COLO668 (cell line): Measurements from ENCODE around the gene NIPAL4.
"Not testable (repeated sequence)": the region's sequence is repeated elsewhere in the genome, so short reads cannot be mapped to it uniquely, and the experiment has no call there.

ENCODE experiments used
- DNase-seq: peaks from one replicate; lab custom pipeline; 2025; ENCODE audit not compliant: unreplicated experiment; lab: John Stamatoyannopoulos, UW

NIPAL4 gene

GRCh38 chr5:157463081-157463480 lies 3.1 kb downstream of the NIPAL4 start:
- DNase-seq: no peak

DNA sequence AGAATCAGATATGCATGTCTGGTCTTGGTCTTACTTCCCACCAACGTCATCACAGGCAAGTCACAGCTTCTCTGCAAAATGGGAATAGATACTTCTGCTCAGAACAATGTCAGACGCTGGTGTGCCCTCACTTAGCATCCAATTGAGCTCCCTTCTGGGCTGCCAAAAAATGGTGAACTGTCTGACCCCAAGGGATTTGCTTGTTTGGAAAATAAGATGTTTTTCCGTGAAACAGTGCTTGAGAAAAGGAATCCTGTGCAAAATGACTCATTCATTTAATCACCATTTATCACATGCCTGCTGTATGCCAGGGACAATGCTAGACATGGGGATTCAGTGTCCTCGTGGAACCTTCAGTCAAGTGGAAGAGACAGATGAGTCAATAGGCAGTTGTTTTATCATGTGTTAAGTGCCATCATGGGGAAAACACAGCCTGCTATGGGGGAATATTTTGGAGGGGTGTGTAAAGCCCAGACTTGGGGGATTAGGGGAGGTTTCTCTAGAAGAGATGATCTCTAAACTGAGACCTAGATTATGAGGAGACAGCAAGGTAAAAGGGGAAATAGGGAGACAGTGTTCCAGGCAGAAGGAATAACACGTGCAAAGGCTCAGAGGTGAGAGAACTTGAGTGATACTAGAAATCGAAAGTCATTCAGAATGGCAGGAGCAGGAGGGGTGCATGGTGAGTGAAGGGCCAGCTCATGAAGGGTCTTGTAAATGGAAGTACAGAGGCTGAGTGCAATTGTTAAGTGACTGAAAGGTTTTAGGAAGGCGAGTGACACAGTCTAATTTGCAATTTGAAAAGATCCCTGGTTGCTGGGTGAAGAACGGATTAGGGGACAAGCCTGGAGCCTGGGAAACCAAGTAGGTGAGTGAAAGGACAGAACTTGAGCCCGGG lies 3.9 kb downstream of the NIPAL4 start:
- no peak for DNase-seq

DNA sequence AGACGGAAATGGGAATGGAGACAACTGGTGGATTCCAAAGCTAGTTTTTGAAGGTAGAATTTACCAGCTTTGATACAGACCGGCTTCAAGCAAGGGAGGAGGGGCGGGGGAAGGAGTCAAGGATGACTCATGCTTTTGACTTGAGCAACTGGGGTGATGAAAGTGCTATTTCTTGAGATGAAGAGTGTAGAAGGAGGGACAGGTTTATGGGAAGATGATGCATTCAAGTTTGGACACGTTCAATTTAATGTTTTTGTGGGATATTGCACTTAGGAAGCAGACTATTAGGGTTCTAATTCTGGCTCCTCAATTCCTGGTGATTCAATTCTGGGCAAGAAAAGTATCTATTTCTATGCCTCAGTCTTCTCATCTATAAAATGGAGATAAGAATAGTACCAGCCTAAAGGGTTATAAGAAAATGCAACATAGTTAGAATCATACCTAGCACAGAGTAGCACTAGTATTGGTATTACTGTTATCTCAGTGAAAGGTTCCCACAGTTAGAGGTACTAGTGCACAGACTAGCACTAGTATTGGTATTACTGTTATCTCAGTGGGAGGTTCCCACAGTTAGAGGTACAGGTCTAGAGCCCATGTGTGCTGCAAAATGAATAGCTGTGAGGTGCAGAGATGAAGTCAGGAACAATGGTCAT lies 4.6 kb downstream of the NIPAL4 start:
- no peak for DNase-seq

DNA sequence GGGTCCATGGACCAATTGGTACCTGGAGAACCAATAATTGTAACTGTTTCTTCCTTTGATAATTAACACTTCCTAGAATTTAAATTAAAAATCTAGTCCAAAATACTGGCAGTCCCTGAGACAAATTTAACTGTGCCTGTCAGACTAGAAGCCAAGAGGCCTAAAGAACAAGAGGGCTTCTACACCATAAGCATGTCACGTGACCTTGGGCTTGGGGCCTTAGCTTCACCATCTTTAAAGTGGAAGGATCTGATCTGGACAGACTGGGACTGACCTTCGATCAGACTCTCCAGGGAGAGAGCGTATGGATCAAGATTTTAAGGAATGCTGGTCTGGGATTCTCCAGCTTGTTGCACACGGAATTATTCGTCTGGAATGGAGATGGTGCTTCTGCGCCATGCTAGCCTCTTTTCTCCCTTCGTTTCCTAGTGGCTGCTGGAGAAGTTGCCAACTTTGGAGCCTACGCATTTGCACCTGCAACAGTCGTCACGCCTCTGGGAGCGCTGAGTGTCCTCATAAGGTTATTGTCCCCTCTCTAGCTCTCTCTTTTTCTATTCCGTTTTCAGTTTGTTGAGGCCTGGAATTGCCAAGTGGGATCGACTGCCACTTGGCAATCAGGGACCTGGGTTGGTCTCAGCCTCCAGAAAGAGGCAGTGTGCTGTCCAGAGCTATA lies 8.4 kb downstream of the NIPAL4 start:
- DNase-seq: no peak

DNA sequence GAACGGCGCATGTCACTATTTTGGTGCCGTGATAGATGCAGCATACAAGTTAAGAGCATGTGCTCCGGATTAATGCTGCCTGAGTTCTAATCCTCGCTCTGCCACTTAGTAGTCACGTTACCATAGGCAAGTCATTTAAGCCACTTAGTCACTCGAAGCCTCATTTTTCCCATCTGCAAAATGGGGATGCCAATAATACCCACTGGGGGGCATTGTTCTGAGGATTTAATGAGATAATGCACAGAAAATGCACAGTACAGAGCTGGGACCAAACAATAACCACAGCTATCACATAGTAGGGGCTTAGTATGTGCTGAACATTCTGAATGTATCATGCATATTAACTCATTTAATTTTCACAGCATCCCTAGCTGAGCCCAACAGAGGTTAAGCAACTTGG lies 9.1 kb downstream of the NIPAL4 start:
- no peak for DNase-seq

DNA sequence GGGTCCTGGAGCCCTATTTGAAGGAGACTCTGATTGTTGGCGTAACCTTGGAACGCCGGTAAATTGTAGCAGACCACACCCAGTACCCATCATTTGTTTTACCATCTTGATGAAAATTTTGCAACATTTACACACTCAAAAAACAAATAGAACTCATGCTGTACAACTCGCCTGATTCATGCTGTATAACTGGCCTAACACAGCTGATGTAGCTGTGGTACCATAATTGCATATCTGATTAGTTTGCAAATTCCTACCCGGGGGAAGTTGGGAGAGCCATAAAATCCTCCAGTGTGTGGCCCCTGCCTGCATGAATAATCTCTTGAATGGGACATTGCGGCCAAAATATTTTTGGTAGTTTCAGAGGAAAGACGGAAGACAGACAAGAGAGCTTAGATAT lies 9.7 kb downstream of the NIPAL4 start:
- no peak for DNase-seq

DNA sequence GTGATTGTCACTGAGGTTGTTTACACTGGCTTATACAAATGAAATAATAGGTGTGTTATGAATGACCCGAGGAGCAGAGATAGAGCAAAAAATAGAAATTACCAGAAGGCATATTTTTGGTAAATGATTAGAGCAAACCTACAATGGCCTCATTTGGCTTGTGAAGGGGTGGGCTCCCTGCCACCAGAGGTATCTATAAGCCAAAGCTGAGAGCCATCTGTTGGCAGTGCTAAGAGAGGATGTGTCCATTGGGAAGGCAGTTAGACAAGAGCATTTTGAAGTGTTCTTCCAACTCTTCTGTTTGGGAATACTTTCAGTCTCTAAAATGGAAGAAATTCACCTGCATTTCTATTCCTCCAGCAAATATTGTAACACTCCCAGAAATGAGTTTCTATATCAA lies 10.6 kb downstream of the NIPAL4 start:
- no peak for DNase-seq

DNA sequence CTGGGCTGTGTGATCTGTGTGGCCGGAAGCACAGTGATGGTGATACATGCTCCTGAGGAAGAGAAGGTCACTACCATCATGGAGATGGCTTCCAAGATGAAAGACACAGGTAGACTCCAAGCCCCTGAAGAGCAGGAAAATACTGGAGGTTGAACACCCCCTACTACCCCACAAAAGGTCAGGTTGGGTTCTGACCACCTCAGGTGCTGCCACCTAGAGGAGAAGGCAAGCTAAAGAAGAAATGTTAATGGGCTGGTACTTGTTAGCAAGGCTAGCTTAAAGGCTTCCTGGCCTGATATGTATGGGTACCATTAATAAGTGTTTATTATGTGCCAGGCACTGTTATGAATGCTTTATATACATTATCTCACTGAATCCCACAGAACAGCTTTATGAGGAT lies 11.7 kb downstream of the NIPAL4 start:
- no peak for DNase-seq

GRCh38 chr5:157473383-157474320 lies 13.6 kb downstream of the NIPAL4 start:
- DNase-seq: no peak

- no peak for DNase-seq
These were observed 15.4 kb downstream of the NIPAL4 start for GRCh38 chr5:157475432-157475831.

- DNase-seq: peak; percentile 21
These were observed 16.8 kb downstream of the NIPAL4 start for GRCh38 chr5:157476702-157477408.

- DNase-seq: no peak
These were observed 17.9 kb downstream of the NIPAL4 start for GRCh38 chr5:157477814-157478494.

GRCh38 chr5:157478726-157479125 lies 18.7 kb downstream of the NIPAL4 start:
- DNase-seq: no peak

DNA sequence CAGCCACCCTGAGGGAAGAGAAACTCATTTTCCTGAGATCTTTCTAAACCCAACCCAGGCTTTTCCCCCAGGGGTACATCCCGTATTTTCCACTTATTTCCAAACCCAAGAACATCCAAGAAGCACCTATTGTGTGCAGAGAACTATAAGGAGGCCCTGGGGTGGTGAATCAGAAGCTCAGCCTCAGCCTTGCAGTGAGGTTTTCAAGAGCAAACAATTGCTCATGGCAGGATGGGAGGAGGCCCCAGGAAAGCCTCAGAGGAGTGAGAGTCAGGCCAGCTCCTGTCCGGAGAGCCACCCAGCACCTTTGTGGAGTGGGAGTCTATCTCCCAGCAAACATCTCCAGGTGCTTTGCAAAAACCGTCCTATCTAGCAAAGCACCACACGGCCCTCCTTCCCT lies 19.2 kb downstream of the NIPAL4 start:
- DNase-seq: no peak

- no peak for DNase-seq
These were observed 19.8 kb downstream of the NIPAL4 start for GRCh38 chr5:157479612-157480510.

GRCh38 chr5:157481265-157481664 lies 21.3 kb downstream of the NIPAL4 start:
- DNase-seq: no peak

- DNase-seq: no peak
These were observed 21.7 kb downstream of the NIPAL4 start for GRCh38 chr5:157481666-157482065.

DNA sequence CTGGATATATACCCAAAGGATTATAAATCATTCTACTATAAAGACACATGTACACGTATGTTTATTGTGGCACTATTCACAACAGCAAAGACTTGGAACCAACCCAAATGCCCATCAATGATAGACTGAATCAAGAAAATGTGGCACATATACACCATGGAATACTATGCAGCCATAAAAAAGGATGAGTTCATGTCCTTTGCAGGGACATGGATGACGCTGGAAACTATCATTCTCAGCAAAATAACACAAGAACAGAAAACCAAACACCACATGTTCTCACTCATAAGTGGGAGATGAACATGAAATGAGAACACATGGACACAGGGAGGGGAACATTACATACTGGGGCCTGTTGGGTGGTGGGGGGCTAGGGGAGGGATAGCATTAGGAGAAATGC lies 22.7 kb downstream of the NIPAL4 start:
- DNase-seq: not testable (repeated sequence)

GRCh38 chr5:157484768-157485167 lies 24.8 kb downstream of the NIPAL4 start:
- DNase-seq: no peak
